Right forelimb (tissue), 1 donor: Measurements from ENCODE around the gene ELAVL2.

ENCODE experiments used
- DNase-seq: peaks from one replicate; pipeline ENCODE4 v3.0.0-alpha.2; 2018

Gene ELAVL2

DNA sequence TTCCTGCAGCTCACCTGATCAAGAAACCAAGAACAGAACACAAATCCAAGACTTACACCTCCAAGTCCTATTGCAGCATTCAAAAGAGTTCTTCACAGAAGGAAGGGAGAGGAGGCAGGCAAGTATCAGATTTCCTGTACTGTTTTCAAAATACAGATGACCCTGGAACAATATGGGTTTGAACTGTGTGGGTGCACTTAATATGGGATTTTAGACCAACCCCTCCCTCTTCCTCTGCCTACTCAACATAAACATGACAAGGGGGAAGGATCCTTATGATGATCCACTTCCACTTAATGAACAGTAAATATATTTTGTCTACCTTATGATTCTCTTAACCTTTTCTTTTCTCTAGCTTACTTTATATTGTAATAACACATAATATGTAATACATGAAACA lies 104.6 kb downstream of the ELAVL2 start:
- DNase-seq: no peak

DNA sequence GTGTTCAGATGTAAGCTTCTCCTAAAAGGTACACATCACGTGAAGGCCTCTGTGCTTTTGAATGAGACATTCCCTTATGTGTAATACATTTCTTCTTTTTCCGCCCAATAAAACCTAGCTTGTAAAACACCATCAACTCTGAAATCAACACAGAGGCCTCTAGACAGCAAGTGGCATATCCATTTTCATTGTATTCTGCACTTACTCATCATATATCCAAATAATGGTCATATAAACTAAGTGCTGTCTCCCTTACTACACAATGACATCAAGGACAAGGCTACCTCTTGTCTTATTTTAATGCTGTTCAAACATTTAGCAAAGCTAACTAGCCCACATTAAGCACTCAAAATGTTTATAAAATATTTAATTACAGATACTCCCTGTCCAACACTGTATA lies 108.5 kb downstream of the ELAVL2 start:
- DNase-seq: no peak

DNA sequence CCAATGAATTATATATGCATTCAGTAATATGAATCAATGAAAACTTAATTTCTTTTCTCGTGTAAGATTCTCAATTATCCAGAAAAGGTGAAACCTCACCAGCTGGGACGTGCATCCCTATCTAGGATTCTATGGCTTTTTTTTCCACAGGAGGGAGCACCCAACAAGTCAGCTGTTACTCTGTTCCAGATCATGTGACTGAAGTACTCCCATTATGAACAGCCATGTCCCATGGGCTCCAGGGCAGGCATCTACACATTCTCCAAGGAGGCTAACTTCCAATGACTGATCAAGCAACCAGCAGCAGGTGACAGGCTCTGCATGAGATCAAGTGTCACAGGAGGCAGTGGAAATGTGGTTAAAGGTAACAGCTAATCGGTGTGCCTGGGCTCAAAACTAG lies 118.8 kb downstream of the ELAVL2 start:
- no peak for DNase-seq

DNA sequence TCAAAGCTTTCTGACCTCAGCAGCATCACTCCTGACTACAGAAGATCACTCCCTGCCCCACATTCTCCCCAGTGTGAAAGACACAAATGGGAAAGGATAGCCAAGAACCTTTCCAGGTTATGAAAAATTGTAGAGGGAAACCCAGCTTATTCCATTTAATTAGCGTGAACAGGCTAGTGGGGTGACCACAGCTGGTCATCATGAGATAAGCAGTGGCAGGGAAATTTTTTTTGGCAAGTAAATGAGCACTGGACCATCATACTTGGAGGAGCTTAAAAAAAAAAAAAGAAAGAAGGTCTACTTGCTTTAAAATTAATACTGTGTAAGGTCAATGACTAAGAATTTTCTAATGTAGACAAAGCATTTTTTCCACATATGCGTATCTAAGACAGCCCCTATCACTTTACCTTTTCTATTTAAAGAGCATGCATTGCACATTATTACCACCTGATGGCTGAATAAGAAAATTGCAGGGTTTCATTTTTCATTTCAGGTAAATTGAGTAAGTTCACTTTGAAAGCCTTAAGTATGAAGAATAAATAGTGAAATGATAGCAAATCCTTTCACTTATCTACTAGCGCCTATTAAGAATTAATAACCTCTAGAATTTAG lies 123.6 kb downstream of the ELAVL2 start:
- DNase-seq: no peak

DNA sequence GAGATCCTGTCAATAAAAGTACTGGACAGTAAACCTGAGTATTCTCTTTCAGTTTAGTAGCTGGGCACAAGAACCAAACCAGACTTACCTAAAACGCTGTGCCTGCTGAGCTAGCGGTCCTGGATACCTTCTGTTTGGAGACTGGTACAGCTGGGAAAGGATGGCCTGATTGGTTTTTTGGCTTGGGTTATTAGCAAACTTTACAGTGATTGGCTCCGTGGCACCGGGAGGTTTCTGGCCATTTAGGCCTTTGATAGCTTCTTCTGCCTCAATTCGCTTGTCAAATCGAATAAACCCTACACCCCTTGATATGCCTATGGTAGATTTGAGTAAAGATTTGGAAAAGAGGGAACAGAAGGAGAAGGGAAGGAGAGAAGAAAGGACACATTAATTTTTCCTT lies 124.7 kb downstream of the ELAVL2 start:
- DNase-seq: no peak

DNA sequence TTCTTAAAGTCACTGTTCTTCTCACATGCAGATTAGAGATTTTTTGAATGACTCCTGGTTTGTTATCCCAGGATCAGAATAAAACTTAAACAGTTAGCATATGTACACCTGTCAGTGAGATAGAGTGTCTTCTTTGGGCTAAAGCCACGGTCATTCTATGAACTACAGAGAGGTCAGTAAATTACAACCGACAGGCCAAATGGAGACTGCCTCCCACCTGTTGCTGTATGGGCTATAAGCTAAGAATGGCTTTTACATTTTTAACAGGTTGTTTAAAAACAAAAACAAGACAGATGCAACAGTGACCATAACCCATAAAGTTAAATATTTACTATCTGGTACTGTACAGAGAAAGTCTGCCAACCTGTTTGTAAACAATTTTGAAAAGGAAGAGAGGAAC lies 125.7 kb downstream of the ELAVL2 start:
- DNase-seq: no peak

DNA sequence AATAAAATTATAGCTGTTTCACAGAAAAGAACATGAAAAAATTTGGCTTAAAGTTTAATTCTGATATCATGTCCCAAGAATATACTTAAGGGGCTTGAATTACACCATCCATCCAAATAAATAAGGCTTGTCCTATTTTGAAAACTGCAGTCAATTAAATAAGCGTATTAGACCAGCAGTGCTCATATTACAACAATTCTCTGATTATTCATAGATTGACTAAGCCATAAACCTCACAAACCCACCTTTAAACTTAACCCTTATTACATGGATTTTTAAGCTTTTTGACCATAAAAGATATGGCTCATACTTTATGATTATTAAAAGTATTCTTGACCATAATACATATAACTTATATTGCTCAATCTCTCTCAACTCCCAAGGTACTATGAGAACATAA lies 127.9 kb downstream of the ELAVL2 start:
- no peak for DNase-seq

DNA sequence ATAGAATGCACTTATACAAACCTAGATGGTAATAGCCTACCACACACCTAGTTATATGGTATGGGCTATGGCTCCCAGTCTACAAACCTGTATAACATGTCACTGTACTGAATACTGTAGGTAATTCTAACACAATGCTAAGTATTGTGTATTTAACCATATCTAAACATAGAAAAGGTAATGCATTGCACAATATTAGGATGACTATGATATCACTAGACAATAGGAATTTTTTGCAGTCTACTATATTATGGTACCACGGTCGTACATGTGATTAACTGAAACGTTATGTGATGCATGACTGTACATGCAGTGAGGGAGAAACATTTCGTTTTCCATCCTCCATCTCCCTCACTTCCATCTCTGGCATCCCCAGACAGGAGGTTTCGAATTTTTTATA lies 130.5 kb downstream of the ELAVL2 start:
- DNase-seq: no peak

DNA sequence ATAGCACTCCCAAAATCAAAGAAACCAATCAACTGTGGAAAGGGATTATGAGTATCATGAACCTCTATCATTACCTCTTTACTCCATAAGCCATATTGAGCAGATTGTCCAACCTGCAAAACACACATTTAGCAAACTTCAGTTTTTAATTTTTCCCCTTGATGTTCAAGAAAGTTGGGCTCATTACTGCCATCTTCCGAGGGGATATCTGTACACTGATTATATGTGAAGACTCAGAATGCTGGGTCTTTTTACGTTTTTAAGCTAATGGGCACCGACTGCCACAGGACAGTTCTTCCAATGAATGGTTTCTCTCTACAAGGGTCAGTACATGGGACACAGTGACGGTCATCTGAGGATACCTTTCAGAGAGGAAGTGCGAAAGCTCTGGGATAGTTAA lies 132.7 kb downstream of the ELAVL2 start:
- no peak for DNase-seq

DNA sequence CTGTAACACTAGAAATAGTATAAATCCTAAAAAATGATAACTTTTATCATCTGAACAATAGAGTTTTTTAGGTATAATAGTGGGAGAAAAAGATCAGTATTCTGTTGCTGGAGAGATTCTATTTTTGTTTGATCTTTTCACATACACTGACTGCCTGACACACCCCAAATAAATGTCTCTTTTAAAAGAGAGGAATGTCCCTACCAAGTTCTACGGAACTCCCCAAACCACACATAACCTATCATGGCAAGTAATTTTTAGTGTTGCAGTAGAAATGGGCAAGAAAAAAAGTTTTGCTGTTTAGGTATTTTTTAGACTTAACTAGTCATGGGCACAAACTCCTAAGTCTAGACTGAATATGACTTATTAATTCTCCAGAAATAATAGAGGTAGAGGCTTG lies 139.1 kb downstream of the ELAVL2 start:
- DNase-seq: no peak

DNA sequence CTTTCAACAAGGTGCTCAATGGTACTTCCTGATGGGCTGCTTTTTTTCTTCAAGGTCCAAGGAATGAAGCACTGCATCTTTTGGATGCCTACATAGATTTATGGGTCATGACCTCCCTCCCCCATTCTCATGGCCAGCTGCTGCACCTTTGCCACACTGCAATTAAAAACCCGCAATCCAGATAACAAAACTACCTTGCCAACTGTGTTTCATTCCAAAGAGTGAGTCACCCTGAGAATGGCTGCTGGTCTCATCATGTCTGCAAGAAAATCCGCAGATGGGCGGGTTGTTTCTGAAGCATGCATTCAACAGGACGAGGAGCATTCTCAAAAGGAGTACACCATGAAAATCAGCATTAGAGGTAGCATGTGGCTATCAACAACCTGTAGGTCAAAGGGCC lies 139.8 kb downstream of the ELAVL2 start:
- DNase-seq: no peak

DNA sequence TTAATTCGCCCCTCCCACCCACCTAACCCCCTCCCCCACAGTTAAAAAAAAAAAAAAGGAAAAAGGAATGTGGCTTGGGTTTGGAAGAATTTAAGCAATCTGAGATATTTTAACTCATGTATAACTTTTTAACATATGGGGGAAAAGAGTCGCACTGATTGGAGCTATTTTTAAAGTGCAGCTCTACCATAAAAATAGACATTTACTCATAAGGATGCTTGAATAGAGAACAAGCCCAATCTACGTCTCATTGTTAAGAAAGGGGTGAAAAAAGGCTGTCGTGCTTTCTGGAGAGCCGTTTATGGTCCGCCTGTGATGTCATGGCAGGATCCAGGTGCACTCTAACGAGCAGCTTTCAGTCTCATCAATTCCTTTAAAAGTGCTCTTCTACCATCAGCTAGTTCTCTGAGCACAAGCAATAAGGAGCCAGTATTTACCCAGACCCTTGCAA lies 142.4 kb downstream of the ELAVL2 start:
- no peak for DNase-seq

DNA sequence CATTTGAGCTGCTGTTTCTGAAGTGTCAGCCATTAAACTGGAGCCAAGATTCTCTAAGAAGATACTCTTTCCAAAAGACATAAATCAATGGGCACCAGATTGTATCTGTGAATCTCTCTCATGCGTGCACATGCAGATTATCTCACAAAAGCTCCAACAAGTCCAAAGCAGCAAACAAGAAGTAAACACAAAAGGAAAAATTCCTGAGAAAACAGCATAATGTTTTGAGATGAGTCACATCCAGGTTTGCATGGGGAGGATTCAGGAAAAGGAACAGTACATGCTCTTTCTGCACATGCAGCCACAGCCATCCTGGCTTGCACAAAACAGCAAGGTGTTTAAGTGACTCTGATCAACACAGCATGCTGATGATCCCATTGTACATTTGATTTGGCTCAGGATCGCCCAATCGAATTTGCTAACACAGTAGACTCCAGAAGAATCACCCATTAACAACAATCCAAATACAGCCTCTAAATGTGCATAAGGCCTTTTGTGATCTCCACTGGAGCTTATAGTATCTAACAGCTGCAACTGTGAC lies 143.1 kb downstream of the ELAVL2 start:
- no peak for DNase-seq

DNA sequence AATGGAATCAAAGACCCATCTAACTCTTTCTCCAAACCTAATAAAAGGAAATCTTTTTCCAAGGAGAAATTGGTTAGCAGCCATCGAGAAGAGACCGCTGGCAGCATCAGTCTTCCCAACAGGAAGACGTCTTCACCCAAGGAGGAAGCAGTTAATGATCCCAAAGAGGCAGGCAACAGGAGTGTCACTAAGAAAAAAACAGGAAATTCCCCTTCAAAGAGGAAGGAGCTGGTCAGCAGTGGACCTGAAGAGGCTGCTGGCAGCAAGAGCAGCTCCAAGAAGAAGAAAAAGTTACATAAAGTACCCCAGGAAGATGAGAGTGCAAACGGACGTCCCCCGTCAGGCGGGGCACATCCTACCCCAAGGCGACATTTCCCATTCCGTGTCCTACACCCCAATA lies 143.7 kb downstream of the ELAVL2 start:
- DNase-seq: no peak

DNA sequence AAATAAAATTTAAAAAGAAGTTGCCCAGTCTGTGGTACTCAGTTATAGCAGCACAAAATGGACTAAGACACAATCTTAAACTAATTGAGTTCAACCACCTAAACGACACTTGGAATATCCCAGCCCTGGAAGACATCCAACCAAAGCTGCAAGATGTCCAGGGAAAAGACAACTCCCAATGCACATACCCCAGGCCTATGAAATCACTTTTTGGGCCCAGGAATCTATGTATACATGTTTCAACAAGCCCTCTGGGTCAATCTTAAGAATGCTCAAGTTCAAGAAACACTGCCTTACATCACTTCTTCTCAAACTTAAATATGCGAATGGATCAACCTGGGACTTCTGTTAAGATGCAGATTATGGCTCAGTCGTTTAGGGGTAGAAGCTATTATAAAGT lies 148.6 kb downstream of the ELAVL2 start:
- DNase-seq: no peak

DNA sequence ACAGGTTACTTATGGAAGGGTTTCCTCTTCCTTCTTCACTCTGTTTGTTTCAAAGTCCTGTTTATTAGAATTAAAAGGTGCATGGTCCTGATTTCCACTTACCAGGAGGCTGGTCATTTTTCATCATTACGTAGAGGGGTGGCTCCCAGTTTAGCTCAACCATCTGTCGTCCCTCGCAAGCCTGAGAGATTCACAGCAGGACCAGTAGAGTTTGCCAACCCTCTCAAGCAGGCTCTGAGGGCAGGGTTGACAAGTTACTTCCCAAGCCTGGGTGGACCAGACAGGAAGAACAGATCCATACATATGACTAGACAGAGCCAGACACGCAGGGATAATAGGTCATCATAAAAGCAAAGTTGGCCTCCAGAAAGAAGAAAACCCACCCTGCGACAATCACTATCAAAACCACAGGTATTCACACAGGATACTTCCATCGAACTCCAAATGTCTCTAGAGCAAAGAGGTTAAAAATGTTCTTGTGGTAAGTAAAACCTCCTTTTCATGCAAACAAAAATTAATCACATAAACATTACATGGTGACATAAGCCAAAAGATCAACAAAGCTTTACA lies 151.9 kb downstream of the ELAVL2 start:
- DNase-seq: no peak

DNA sequence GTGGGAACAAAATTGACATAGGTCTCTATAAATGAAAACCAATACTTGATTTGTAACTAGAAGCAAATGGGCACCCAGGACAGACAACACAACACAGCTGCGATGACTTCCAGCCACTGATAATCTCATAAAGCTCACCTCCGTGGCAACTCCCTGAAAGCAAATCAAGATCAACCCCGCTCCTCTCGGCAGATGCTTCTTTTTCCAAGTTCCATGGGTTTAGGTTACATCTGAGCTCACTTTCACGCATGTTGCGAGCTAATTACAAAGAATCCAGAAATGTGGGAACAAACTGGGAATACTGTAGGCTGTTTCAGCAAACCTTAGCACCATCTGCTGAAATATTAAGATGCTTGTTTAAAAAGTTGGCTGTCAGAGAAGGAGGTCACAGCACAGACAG lies 153.9 kb downstream of the ELAVL2 start:
- DNase-seq: no peak

DNA sequence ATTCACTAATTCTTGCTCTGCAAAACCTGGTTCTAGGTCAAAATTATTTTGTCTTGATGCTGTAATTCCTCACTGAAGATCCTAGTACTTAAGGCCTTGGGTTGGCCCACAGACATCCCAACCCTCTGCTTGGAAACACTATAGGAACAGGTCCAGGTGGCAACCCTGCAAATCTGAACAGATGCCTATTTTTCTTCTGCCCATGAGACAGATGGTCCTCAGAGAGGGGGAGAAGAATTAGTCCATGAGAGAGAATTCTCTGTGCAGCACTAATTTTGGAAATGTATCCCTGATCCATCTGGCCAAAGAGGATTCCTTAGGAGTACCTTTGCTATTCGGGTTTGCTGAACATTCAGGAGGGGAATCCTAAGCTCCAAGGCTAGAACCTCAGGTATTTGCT lies 156.3 kb downstream of the ELAVL2 start:
- DNase-seq: no peak

DNA sequence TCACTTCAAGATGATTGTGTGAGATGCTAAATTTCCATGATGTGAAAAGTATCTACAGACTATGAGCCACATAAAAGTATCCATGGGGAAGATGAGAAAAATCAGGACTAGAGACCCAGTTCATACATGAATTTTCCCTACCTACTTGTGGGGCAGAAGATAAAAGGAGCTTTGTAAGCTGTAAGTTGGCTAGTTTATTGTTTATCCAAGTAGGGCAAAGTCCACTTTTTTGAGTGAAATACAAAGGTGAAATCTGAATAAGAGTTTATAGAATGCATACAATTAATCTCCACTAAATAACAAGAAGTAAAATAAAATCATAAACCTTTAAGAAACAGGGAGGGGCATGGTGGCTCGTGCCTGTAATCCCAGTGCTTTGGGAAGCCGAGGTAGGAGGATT lies 160.4 kb downstream of the ELAVL2 start:
- DNase-seq: no peak

DNA sequence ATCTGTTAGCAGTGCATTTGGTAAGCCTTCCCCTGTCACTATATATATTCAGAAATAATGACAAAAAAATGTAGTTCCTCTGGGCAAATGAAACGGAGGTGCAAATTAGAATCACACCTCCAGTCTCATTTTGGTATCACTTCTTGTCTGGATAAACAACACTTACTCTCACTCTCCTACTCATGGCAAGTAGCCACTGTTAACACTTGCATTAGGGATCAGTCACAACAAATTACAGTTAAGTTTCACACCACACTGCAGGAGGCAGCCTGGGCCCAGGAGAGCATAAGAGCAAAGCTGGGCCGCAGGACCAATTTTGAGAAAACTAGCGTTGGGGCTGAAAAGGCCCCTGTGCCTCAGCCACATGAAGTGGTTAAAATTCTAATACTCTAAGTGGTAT lies 161.0 kb downstream of the ELAVL2 start:
- no peak for DNase-seq

DNA sequence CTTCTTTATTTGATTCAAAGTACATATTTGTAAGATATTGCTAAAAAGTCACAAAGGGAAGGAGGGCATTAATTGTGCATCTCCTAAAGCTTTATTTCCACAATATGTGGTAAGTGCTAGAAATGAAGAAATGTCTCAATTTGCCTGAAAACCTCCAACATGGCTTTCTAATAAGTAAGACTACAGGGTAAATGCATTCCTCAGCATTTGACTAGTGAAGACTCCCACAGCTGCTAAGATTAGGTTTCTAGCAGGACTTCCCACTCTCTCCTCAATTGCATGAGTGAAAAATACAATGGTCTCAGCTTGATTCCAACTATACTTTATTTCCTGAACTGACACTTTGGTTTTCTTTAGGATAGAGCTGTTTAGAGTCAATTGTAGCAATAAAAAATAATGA lies 162.1 kb downstream of the ELAVL2 start:
- DNase-seq: no peak

DNA sequence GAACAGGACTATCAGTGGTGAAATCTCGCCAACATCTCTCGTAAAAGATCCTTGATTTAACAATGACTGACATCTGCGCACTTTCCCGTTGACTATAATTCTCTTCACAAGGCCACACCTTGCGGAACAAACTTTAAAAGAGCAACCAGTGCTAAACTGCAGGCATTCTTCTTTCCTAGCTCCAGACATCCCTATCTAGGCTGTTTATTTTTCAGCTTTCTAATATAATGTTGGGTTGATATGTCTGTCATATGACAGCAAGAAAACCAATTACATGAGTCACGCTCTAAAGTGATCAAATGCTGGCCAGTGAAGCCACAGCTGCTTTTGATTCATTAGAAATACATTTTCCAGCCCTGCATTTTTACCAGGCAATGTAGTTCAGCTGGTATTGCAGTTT lies 162.5 kb downstream of the ELAVL2 start:
- DNase-seq: no peak

DNA sequence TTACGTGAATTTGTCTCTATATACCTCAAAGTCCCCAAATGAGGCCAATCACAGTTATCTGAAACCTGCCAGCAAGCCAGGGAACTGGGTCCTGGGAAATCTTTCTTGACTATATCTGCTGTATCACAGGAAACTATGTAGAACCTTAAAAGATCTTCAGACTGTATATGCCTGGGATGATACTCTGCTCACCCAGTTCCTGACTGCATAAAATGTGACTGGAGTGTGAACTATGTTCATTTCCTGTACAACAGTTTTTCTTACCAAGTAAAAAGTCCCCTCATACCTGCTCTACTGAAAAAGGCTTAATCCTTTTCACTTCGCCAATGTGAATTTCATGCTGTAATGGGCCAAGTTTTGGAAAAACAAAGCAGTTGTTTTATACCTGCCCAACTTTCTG lies 162.9 kb downstream of the ELAVL2 start:
- no peak for DNase-seq

DNA sequence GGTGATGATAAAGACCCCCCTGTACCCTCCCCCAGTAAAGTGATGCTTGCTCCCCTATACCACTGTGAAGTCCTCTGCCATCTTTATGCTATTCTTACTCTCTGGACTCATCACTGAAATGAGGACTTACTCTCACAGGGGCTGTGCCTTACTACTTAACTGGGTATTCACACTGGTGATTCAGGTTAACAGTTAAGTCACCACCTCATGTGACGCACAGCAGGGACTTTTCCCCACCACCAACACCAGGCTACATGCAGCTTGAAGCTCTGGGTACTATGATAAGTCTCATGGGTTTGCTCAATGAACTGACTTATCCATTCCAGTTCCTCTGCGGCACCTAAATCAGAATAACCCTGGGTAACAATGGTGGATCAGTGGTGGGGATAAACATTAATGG lies 163.7 kb downstream of the ELAVL2 start:
- DNase-seq: no peak

DNA sequence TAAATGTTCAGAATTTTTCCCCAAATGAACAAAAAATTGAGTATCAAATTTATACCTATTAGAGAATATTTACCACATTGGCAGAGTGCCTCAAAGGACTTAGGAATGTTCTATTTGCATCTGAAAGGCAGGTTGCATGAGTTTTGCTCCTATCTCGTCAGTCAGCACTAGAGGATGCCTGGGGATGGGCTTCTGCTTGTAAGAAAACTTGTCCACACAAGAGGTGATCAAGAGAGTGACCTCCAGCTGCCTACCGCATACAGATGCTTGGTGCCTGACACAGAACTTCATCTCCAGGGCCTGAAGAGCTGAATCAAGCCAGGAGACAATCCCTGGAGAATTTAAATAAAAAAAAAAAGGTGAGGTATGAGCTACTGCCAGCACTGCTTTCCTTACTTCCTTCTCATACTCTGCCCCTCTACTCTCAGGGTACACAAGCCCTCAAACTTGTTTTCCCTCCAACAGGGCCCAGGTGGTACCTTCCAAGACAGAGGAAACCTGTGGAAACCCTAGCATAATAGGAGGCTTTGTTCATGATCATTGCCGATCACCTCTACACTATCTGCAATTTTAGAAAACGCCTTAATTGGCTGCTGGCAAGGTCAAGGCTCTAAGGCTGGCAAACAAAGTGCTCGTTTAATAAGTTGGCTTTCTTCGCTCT lies 166.6 kb downstream of the ELAVL2 start:
- no peak for DNase-seq
